GM18520 (cell line): ENCODE measurements around the gene NSMCE1.

Experiments
- ATAC-seq: cut with Tn5 transposase; IDR thresholded peaks from one replicate; pipeline ENCODE4 v1.9.1; 2021; ENCODE audit not compliant: unreplicated experiment

NSMCE1 gene

DNA sequence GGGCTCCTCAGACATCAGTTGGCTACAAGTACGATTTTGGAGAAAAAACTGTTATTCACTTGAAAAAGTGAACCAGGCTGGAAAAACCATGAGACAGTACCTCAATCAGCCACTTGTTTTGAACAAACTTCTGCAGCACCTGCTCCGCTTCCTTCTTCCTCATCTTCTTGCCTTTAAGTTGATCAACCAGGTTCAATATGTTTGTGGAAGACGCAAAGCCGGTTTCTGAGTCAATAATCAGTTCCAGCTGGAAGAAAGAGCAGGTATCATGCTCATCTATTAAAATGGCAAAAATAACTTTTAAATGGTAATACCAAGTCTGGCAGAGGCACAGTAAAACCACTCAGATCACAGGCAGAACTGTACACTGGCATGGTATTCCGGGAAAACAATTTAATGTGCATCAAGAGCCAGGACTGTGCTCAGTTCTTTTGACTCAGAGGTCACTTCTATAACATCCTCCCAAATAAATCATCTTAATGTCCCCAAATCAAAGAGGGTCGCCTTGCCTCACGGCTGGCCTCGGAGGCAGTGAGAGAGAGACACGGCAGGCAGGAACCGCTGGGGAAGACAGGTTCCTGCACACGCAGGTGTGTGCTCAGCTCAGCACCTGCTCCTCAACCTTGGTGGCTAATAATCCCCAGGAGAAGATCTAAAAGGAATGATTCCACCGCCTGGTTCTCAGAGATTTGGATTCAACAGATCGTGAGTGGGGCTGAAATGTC is 35.5 kb downstream of the NSMCE1 start:
- ATAC-seq: no peak

DNA sequence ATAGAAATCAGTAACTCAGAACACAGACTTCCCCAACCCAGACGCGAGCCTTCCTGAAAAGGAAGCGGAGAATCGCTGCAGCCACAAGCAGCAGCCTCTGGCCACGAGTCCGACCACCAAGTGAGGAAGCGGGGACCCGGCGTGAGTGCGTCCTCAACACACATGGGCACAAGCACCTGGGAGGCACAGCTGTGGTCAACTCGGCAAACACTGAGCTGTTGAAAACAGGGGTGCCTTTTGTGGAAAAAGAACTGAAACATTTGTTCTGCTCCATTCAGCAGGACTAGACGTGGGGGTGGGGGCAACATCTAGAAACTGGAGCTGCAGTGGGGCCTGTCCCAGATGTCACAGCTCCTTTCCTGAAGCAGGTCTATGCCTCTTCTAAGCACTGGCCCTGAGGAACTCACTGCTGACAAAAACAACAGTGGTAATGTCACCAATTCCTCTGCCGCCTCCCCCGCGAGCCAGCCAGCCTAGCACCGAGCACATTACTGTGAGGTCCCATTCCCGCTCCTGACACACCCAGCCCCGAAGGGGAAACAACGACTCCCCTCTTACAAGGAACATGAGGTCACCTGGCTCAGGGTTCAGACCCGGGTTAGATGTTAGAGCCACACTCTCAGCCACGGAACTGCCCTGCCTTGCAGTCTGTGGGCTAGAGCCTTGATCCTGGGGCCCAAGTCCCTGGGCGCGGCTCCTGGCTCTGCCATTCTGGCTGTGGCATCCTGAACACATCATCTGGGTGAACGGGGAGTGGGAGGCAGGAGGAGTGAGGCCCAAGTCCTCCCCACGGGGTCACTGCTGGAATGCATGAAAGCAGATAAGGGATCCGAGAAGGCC is 36.3 kb downstream of the NSMCE1 start:
- no peak for ATAC-seq

DNA sequence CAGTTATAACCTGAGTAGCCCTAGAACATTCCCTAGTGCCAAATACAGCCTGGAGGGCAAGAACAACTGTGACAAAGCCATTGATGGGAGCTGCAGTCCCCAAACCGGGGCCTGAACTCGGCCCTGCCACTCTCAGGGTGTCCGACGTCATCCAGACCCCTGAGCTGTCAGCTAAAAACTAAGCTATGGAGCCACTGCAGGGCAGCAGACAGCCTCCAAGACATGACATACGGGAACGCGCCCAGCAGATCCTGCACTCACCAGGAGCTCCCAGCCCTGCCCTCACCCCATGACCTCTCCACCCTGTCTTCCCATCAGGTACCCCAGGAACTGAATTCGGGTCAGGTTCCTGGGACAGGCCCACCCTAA is 36.9 kb downstream of the NSMCE1 start:
- ATAC-seq: no peak

DNA sequence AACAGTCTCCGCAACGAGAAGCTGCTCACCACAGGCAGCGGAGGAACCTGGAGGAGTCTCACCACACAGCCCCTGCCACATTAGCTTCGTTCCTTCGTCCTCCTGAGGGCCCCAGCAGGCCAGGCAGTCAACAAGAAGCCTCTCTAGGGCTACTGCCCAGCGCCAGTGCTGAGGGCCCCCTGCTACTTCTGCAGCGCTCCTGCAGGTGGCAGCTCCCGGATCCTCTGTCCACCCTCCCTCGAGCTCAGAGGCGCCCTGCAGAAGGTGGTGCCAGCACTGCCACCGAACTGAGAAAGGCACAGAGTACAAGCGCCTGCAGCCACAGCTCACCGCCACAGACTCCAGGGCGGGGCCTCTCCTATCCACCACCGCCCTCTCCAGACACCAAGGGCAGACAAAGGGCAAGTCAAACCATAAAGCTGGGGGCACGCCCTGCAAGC is 38.0 kb downstream of the NSMCE1 start:
- ATAC-seq: no peak

DNA sequence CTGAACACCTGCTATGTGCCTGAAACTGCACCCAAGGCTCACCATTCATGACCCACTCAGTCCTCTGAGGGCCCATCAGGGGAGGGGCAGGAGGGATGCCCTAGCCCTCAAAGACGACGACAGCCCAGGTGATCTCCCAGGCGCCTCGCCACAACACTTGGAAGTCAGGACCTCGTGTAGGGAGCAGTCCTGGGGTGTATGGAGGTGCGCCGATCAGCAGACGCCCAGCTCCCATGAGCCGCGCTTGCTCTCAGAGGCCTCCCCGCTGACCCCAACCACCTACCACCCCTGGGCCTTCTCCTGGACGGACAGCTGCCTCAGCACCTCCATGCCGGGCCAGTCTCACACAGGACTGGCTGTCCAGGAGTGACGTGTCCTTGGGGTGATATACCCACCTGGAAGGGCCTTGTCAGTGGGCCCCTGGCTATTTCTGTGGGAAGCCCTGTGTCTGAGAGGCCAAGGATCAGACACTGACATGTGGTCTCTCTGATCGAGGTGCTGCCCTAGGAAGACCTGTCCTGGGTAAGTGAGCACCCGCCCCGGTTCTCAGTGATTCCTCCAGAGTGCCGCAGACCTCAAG is 38.6 kb downstream of the NSMCE1 start:
- ATAC-seq: no peak

DNA sequence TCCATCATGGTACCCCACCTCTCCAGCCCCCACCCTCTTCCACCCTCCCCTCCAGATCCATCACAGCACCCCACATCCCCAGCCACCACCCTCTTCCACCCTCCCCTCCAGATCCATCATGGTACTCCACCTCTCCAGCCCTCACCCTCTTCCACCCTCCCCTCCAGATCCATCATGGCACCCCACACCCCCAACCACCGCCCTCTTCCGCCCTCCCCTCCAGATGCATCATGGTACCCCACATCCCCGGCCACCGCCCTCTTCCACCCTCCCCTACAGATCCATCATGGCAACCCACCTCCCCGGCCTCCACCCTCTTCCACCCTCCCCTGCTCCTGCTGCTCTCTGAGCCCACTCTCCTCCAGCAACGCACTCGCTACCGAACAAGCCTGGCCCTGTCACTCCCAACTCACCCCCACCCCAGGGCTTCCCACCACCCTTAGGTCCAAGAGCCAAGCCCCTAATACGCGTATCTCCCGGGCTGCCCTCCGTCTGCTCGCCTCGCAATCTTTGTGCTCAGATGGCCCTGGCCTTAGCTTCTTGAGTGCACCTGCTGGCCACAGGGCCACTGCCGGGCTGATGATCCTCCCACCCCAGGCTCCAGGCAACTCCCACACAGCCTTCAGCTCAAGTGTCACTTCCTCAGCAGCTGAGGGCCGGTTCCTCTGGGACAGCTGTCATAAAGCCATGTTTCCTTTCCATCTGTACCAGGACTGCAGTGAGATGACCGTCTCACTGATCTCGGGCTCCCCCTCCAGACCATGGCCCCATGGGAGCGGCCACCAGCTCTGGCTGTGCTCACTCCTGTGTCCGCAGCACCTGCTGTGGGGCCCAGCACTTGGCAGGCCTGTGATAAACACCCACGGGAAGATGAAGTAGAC is 39.7 kb downstream of the NSMCE1 start:
- no peak for ATAC-seq

DNA sequence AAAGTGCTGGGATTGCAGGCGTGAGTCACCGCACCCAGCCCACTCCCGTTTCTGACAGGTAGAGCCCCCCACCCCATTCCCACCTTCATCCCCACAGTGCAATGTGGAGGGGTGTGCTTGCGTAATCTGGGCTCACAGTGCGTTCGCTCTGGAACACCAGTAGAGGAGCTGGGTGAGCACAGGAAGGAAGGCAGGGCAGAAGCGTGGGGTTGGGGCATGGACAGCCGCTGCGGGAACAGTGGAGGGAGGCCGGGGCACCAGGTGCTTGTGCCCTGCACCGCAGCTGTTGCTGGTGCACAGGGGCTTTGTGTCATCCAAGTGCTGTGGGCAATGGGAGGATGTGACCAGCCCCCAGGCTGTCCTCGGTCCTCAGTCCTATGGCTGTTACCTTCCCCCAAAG is 40.5 kb downstream of the NSMCE1 start:
- no peak for ATAC-seq

DNA sequence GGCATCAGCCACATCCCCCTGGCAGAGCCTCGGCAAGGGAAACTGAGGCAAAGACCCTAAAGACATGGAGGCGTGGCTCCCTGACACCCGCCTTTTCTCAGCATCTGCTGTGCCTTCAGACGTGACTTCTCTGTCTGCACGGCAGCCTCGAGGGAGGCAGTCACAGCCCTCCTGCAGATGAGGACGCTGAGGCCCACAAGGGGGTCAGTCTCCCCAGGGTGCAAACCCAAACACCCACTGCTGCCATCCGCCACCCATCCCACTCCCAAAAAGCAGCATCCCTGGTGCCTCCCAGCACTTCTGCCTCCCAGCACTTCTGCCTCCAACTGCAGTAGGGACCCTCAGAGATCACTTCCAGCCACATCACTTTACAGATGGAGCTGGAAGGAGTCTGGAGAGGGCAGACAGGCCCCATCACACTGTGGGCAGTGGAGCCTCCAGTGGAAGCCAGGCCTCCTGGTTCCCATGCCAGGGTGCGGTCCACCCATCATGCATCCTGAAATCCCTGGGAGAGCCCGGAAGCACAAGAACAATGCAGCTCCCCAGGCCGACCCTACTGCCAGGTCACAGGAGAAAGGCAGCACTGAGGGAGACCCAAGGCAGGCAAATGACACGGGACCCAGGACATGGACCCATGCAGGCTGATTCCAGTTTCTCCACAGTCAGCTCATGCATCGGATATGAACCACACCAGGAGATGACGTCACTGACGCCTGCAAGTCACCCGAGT is 41.4 kb downstream of the NSMCE1 start:
- ATAC-seq: no peak

DNA sequence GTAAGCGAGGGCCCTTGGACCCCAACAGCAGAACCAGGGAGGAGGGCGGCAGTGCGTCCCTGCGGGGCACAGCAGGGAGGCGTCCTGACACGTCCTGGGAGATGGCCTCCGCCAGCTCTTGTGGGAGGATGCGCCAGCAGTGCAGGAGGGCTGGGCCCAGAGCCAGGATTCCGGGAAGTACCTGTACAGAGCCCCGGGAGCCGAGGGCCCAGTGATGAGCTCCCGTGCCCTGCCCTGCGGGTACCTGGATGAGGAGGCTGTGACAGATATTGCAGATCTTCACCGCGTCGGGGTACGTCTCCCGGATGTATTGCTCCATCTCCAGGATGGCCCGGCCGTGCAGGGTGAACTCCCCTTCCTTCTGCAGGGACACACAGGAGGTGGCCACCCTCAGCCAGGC is 42.1 kb downstream of the NSMCE1 start:
- no peak for ATAC-seq

DNA sequence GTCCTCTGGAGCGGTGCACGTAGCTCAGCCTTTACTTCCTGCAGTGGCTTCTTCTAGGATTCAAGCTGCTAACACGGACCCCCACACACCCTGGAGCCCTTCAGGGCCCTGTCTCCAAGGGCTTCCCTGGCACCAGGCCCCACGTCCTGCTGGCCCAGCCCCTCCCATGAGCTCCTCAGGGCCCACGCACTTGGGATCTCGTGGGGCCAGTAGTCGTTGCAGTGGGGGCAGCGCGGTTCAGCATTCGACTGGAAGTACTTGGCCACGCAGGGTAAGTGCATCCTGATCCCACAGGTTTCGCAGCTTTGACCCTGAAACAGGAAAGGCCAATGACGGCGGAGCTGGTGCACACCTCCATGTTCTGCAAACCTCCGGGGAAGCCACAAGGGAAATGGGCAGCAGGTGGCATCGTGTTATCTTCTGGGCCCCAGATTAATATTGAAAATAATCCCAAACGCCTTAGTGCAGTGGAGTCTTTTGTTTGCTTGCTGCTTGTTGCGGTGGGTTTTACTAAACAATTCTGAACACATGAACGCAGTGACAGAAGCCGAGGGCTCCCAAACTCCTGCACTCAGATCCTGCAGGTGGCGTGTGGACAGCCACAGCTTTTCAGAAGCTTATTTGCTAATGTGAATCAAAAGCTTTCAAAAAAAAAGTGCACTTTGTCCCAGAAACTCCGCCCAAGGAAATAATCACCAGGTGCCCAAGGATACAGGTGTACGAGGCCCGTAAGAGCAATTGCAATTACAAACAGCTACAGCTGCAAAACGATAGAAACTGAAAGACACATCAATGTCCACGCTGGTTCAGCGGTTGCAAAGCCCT is 42.8 kb downstream of the NSMCE1 start:
- ATAC-seq: no peak

DNA sequence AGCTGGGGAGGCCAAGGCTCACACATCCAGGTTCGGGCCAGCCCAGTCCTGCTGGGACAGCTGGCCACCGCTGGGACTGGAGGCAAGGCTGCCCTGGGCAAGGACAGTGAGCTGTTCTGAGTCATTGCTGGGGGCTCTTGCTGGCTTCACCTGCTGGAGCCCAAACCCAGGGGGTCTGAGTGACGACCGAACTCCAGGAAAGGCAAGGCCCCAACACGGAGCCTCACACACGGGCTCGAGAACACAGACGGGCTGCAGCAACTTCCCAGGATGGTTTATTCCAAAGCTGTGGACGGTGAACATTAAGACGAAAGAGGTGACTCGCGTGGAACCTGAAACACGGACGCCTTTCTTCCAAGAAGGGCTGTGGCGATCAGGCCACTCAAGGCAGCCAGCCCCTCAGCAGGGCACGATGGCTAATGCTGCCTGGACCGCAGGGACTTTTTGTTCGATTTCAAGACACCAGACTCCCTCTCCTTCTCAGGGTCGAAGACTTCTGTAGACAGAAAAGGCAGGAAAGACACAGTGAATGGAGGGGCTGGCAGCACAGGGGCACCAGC is 43.8 kb downstream of the NSMCE1 start:
- no peak for ATAC-seq

DNA sequence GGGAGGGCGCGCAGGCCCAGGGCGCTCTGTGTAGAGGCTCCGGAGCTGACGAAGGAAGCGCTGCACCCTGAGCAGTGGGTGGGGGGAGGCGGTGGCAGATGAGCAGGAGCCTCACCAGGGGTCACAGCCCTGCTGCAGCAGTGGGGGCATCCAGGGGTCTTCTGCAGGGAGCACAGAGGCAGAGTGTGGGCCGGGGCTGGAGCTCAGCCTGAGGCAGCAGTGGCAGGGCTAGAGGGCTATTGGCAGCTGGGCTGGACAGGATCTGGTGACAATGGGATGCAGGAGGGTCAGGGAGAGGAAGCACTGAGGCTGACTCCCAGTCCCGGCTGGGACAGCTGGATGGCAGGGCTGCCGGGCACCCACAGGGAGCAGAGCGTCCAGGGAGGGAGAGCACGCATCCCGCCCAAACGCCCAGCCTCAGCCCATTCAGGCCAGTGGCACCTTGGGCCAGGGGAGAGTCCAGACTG is 44.3 kb downstream of the NSMCE1 start:
- ATAC-seq: no peak

DNA sequence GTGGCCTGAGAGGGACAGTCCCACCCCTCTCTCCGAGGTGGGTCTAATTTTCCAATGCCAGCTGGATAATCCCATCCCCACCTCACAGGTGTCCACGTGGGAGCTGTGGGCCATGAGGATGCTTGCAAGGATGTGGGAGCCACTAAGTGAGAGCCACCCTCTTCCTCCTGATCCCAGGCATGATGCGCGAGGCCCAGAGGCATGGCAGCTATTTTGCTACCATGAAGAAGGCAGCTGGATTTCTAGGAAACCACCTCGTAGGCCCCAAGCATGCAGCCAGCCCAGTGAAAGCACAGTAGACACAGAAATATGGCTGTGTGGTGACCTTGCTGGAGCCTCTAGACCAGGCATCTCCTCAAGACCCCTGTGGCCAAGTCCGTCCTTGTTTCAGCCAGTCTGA is 44.9 kb downstream of the NSMCE1 start:
- no peak for ATAC-seq

DNA sequence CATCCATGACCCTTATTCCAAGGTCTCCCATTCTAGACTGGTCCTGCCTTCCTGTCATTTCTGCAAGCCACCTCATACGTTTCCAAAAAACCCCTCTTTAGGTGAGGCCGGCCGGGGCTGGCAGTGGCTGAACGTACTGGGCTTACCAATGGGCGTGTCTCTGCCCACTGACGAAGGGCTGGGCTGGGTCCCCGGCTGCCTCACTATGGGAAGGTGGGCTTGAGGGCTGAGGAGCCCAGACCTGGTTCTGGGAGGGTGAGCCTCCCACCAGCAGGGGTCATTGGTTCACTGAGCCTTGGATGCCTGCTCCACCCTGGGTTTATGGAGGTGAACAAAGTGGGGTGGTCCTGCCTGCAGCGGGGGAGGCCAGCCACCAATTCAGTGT is 45.4 kb downstream of the NSMCE1 start:
- no peak for ATAC-seq

DNA sequence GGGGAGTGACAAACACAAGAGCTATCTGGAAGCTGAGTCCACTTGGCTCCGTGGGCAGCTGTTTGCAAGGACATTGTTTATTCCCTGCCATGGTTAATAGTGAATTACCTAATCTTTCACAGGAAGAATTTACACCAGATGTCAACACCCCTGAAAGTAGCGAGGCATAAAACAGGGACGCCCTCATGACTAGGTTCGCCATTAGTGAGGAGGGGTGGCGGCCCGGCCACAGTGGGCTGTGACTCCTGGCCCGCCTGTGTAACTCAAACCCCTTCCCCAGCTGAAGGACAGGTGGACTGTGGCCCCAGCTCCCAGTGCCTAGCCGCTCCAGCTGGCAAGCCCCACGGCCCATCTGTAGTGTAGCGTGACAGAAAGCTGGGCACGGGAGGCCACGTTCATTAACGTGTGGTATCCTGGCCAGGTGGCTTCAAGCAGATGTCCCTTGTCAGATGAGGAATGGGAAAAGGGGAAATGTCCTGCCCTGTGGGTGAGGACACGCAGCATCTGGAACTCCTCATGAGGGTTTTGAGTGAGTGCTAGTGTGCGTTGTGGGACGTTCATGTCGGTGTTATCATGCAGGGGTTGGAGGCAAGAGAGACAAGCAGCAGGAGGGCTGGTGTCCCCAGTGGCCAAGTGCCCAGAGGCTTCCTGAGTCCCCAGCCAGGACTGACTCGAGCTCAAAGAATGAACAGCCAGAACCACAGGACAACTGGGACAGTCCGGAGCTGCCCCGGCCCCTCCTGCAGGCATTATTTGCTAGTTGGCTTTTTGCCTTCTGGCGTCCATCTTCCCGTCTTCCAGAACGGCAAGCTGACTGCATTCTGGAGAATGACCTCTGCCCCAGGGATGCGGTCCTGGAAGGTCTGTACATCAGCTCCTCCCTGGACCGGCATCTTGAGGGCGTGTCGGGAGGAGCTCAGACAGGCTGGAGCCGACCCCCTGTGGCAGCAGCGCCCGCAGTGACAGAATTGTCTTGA is 46.0 kb downstream of the NSMCE1 start:
- ATAC-seq: no peak

DNA sequence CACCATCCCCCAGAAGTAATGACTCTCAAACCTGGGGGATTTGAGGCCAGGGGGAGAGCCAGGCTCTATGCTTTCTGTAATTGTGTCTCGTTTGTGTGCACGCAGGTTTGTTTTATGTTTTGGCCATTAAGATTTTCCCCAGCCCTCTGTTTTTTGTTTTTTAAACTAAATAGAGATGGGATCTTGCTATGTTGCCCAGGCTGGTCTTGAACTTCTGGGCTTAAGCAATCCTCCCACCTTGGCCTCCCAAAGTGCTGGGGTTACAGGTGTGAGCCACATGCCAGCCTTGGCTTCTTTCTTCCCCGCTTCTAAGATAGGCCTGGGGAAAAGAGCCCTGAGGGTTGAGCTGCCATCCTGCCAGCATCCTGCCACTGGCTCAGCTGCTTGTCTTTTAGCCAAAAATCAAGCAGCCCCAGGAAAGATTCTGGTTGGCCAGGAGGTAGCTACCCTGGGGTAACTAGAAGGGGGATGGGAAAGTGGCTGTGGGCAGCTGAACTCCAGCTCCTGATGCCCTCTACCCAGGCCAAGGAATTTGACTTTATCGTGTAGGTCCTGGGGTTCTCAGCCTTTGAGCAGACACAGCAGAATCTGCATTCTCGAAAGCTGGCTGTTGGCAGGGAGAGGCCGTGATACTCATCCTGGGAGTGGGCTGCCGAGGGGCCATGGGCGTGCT is 46.9 kb downstream of the NSMCE1 start:
- no peak for ATAC-seq

DNA sequence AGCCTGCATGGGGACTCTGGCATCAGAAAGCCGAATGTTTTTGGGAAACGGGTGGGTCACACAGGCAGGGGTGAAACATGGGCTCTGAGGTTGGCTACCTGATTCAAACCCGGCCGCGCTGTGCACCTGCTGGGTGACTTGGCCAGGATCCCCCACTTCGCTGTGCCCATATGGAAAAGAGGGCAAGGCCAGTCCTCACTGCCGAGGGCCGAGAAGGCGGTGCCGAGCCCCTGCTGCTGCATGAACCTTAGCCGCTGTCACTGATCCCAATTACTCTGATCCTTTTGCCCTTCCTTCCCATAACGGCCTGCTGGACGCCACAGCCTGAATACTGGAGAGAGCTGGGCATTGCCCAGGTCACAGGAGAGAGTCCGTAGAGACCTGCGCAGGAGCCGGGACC is 47.6 kb downstream of the NSMCE1 start:
- ATAC-seq: no peak

DNA sequence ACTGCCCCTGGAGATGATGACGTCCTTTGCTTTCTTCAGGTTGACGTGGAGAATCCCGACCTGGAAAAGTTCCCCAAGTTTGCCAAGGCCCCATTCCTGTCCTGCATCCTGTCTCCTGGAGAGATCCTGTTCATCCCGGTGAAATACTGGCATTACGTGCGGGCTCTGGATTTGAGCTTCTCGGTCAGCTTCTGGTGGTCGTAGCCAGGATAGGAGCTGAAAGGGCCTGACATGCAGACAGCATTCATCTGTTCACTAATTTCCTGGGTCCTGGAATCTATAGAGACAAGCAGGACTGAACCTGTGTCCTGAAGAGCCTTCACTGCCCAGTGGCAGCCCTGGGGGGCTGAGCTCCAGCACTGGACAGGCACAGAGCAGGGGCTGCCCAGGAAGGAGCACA is 48.0 kb downstream of the NSMCE1 start:
- no peak for ATAC-seq
